Left renal pelvis (tissue), 4 donors: ENCODE results near the gene HSPA1A. TPM values are rescaled to one million over a fixed set of nuclear protein-coding genes. Genes with fewer than 3 reads are reported as not detected.
"Not testable (repeated sequence)": the region's sequence is repeated elsewhere in the genome, so short reads cannot be mapped to it uniquely, and the experiment has no call there.

Source experiments
- DNase-seq, 4 donors: peaks; one replicate each; pipeline ENCODE4 v3.0.0-alpha.2; 2013; ENCODE audit warnings: low read depth in 4 of 4, low spot score in 3 of 4
- polyA plus RNA-seq, 4 donors: library from polyadenylated mRNA; unstranded; fragments of 120-200 nt; gene quantifications; one replicate each; pipeline ENCODE4 v1.2.1, GENCODE V29; 2013; ENCODE audit not compliant: insufficient read length in 4 of 4

Gene HSPA1A
- polyA plus RNA-seq, 4 donors, result 88.1 to 159 (median 116) TPM

DNA sequence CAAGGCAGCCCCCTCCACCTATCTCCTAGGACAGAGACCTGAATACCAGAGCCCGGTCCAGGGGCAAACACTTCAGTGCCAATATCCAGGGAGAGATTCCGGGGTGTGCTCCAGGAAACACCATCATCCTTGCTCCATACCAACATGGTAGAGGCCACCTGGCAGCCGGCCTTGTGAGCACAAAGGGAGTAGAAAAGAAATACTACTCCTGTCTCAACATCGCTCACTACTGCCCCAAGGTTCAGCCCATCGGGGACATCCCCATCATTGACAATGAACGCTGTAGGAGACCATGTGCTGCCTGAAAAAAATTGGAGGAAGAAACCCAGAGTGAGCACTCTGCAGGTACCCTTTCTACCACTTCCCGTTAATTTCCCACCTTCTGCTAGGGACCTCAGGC is 45.8 kb downstream of the HSPA1A start:
- no peak for DNase-seq

DNA sequence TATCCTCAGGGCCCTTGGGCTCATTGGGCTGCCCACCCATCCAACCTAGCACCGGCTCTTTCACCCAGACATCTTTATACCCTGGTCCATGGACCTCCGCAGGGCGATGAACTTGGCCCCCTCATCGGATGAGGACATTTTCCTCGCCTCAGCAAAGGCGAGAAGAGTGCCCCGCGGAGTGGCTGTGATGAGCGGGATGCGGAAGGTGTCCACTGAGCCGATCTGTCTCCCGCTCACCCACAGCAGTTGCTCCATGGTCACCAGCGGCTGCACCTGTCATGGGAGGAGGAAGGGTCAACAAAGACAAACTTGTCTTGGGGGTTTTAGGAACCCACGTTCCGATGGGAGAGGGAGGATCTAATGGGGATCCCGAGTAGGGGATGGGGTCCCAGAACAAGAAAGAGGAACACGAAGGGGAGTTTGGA is 46.6 kb downstream of the HSPA1A start:
- no peak for DNase-seq

DNA sequence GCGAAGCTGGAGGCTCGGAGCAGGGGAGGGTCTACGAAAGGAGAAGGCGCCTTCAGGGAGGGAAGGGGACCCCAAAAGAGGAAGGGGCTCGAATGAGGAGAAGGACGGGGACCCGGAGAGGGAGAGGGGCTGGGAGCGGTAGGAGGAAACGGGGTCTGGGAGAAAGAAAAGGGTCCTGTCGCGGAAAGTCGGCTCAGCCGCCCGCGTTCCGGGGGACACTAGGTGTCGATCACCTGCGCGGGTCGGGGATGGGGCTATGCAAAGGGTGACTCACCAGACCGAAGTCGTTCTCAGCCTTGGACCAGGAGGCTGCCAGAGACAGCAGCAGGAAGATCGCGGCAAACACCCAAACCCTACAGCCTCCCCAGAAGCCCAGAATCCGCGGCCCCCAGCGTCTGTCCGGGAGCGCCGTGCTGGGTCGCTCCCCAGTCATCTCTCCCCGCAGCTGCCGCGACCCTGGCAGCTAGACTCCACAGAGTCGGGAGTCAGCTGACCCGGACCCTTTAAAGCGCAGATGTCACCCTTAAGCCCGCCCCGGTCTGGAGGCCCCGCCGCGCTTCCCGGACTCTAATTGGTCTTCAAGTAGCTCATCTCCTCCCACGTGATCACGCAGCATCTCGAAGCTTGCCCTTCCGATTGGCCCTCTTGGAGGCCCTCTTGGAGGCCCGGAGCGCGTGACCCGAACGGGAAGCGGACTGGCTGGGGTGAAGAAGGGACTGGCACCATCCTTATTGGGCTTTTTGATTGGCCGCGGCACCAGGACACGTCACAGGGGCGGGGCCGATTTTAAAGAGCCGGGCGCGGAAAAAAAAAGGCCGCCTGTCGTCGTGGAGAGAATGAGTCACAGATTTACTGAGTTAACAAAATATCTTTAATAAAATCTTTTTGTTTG is 47.2 kb downstream of the HSPA1A start, which contains the start of gene NEU1:
Gene NEU1 (minus strand): TSS at position 478 of the 892 bp plus-strand sequence. CDS start 45 bp downstream, at position 433.
- DNase-seq, result peak; percentile 97 to 100 (median 99)

DNA sequence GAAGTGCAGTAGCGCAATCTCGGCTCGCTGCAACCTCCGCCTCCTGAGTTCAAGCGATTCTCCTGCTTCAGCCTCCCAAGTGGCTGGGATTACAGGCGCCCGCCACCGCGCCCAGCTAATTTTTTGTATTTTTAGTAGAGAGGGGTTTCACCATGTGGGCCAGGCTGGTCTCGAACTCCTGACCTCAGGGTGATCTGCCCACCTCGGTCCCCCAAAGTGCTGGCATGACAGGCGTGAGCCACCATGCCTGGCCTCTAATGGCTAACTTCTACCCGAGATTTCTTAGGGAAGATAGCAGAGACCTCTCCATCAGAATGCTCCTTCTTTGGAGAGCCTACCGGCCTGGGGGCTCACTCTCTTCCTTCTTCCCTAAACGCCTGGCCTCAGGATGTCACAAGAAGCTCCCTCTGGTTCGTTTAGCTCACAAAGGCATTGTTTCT is 48.8 kb downstream of the HSPA1A start:
- DNase-seq, result not testable (repeated sequence)

DNA sequence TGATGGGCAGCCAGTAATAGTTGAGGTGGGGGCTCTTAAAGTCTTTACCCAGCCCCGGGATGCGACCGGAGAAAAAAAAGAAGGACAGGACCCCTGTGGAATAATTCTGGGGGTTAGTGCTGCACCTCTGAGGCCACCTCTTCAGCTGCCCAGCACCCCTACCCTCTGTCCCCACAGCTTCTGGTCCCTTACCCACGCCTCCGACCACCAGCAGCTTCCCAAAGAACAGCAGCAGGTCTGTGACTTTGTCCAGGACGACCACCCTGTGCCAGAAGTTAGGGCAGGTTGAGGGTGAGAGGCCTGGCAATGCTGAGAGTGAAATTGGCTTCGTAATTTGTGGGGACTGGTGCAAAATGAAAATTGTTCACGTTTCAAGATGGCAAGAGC is 49.5 kb downstream of the HSPA1A start:
- DNase-seq, result no peak

DNA sequence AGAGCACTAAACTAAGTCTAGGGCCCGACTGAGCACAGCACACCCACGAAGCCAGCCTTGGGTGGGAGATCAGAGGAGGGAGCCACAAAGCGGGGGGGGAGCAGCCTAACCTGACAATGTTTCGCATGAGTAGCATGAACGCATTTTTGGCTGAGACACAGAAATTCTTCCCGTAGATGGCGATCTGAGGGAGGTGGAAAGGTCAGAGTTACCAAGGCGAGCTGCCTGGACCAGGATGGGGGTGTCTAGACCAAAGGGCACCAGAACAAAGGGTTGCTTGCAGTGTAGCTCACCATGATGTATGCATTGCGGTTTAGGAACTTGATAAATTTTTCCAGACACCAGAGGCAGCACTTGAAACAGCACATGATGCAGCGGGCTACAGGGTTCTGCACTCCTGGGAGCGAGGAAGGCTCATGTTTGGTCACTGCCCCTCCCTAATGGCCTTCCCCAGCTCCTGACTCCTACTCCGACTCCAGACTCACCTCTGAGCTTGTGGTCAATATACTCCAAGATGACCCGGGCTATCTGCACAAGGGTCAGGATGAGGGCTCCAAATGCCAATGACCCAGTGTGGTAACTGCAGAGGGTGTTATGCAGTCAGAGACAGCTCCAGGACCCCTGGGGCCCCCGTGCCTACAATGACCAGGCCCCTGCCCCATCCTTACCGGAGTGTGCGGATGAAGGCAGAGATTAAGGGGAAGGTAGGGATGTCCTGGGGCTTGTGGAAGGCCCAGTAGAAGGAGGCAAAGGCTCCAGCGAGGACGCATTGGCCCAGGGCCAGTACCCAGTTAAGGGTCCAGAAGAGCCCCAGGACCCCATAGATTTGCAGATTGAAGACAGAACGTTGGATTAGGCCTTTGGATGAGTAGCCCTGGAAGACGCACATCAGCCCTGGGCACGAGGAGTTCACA is 50.1 kb downstream of the HSPA1A start:
- DNase-seq, result no peak

Other genes starting within 250 kb of the HSPA1A start
- under 1 TPM; 0.23 to 0.43 (median 0.36) TPM for gene LTA, start 243.3 kb upstream of the HSPA1A start, polyA plus RNA-seq
- gene TNF, start 240.0 kb upstream of the HSPA1A start, polyA plus RNA-seq, result 1 to 10 TPM in 1 of 4 donors, under 1 TPM in 2, not detected in 1; 0.23 to 2.5 (median 0.29) TPM
- gene LTB, start 233.1 kb upstream of the HSPA1A start, polyA plus RNA-seq, result 1 to 10 TPM in 3 of 4 donors, under 1 TPM in 1; 0.66 to 2.0 (median 1.6) TPM
- 10 to 100 TPM in 1 of 4 donors, 1 to 10 TPM in 3; 4.6 to 10.3 (median 4.9) TPM for gene LST1, start 229.3 kb upstream of the HSPA1A start, polyA plus RNA-seq
- gene NCR3, start 222.5 kb upstream of the HSPA1A start, polyA plus RNA-seq, result under 1 TPM in 2 of 4 donors, not detected in 2; 0.17 to 0.20 TPM
- 10 to 100 TPM; 43.3 to 77.0 (median 73.6) TPM for gene AIF1, start 200.3 kb upstream of the HSPA1A start, polyA plus RNA-seq
- gene PRRC2A, start 194.8 kb upstream of the HSPA1A start, polyA plus RNA-seq, result 100 to 1,000 TPM; 143 to 224 (median 174) TPM
- 100 to 1,000 TPM; 186 to 278 (median 241) TPM for gene BAG6, start 162.9 kb upstream of the HSPA1A start, polyA plus RNA-seq
- 100 to 1,000 TPM in 2 of 4 donors, 10 to 100 TPM in 2; 10.1 to 106 (median 83.8) TPM for gene APOM, start 159.6 kb upstream of the HSPA1A start, polyA plus RNA-seq
- 10 to 100 TPM; 15.8 to 21.1 (median 19.0) TPM for gene C6orf47, start 154.8 kb upstream of the HSPA1A start, polyA plus RNA-seq
- 10 to 100 TPM; 16.8 to 28.9 (median 24.9) TPM for gene GPANK1, start 150.5 kb upstream of the HSPA1A start, polyA plus RNA-seq
- 100 to 1,000 TPM; 184 to 243 (median 239) TPM for gene CSNK2B, start 149.5 kb upstream of the HSPA1A start, polyA plus RNA-seq
- 10 to 100 TPM; 16.6 to 28.7 (median 20.9) TPM for gene LY6G5B, start 145.6 kb upstream of the HSPA1A start, polyA plus RNA-seq
- gene LY6G5C, start 134.5 kb upstream of the HSPA1A start, polyA plus RNA-seq, result 1 to 10 TPM; 1.6 to 5.9 (median 2.6) TPM
- gene ABHD16A, start 112.2 kb upstream of the HSPA1A start, polyA plus RNA-seq, result 10 to 100 TPM; 50.1 to 67.5 (median 55.9) TPM
- gene LY6G6F, start 108.7 kb upstream of the HSPA1A start, polyA plus RNA-seq, result 1 to 10 TPM in 1 of 4 donors, under 1 TPM in 2, not detected in 1; 0.30 to 1.5 (median 0.52) TPM
- not detected for gene LY6G6D, start 100.2 kb upstream of the HSPA1A start, polyA plus RNA-seq
- gene LY6G6C, start 93.8 kb upstream of the HSPA1A start, polyA plus RNA-seq, result under 1 TPM in 3 of 4 donors, not detected in 1; 0.45 to 0.74 (median 0.63) TPM
- 1 to 10 TPM; 1.1 to 2.9 (median 1.4) TPM for gene MPIG6B, start 92.2 kb upstream of the HSPA1A start, polyA plus RNA-seq
- 100 to 1,000 TPM; 150 to 213 (median 182) TPM for gene DDAH2, start 86.2 kb upstream of the HSPA1A start, polyA plus RNA-seq
- 100 to 1,000 TPM; 201 to 309 (median 278) TPM for gene CLIC1, start 79.0 kb upstream of the HSPA1A start, polyA plus RNA-seq
- gene MSH5, start 75.5 kb upstream of the HSPA1A start, polyA plus RNA-seq, result 10 to 100 TPM; 14.2 to 51.0 (median 25.2) TPM
- 10 to 100 TPM in 2 of 4 donors, 1 to 10 TPM in 2; 2.7 to 13.0 (median 7.9) TPM for gene SAPCD1, start 52.9 kb upstream of the HSPA1A start, polyA plus RNA-seq
- 10 to 100 TPM in 1 of 4 donors, 1 to 10 TPM in 3; 1.5 to 11.1 (median 5.5) TPM for gene VWA7, start 38.2 kb upstream of the HSPA1A start, polyA plus RNA-seq
- 10 to 100 TPM; 42.7 to 67.9 (median 60.0) TPM for gene VARS1, start 19.8 kb upstream of the HSPA1A start, polyA plus RNA-seq
- 10 to 100 TPM; 71.4 to 84.9 (median 84.3) TPM for gene LSM2, start 8.6 kb upstream of the HSPA1A start, polyA plus RNA-seq
- gene HSPA1L, start 260 bp upstream of the HSPA1A start, polyA plus RNA-seq, result 1 to 10 TPM; 3.1 to 4.4 (median 3.7) TPM
- 100 to 1,000 TPM; 111 to 507 (median 160) TPM for gene HSPA1B, start 12.2 kb downstream of the HSPA1A start, polyA plus RNA-seq
- gene NEU1, start 47.3 kb downstream of the HSPA1A start, polyA plus RNA-seq, result 10 to 100 TPM; 23.9 to 77.5 (median 69.9) TPM
- 10 to 100 TPM in 3 of 4 donors, 1 to 10 TPM in 1; 2.4 to 53.4 (median 41.4) TPM for gene SLC44A4, start 63.5 kb downstream of the HSPA1A start, polyA plus RNA-seq
- 10 to 100 TPM; 69.0 to 99.0 (median 77.6) TPM for gene EHMT2, start 82.2 kb downstream of the HSPA1A start, polyA plus RNA-seq
- 10 to 100 TPM; 17.7 to 28.9 (median 22.0) TPM for gene ZBTB12, start 86.5 kb downstream of the HSPA1A start, polyA plus RNA-seq
- 10 to 100 TPM in 1 of 4 donors, 1 to 10 TPM in 3; 3.1 to 12.4 (median 5.0) TPM for gene C2, start 112.2 kb downstream of the HSPA1A start, polyA plus RNA-seq
- 10 to 100 TPM in 1 of 4 donors, 1 to 10 TPM in 3; 4.6 to 13.0 (median 6.7) TPM for gene CFB, start 130.6 kb downstream of the HSPA1A start, polyA plus RNA-seq
- gene NELFE, start 143.4 kb downstream of the HSPA1A start, polyA plus RNA-seq, result 10 to 100 TPM; 72.5 to 97.9 (median 84.9) TPM
- 10 to 100 TPM; 33.1 to 51.5 (median 39.7) TPM for gene SKIC2, start 143.6 kb downstream of the HSPA1A start, polyA plus RNA-seq
- 10 to 100 TPM; 22.6 to 37.5 (median 30.1) TPM for gene DXO, start 156.6 kb downstream of the HSPA1A start, polyA plus RNA-seq
- gene C4A, start 166.5 kb downstream of the HSPA1A start, polyA plus RNA-seq, result 10 to 100 TPM in 3 of 4 donors, 1 to 10 TPM in 1; 8.6 to 26.2 (median 15.2) TPM
- 10 to 100 TPM; 10.3 to 27.3 (median 16.0) TPM for gene C4B, start 199.3 kb downstream of the HSPA1A start, polyA plus RNA-seq
- 1 to 10 TPM in 3 of 4 donors, under 1 TPM in 1; 0.76 to 1.4 (median 1.1) TPM for gene CYP21A2, start 222.9 kb downstream of the HSPA1A start, polyA plus RNA-seq